ENCODE data around the gene PCSK6. TPM values are rescaled to one million over a fixed set of nuclear protein-coding genes. Genes with fewer than 3 reads are reported as not detected.
"Not testable (repeated sequence)": the region's sequence is repeated elsewhere in the genome, so short reads cannot be mapped to it uniquely, and the experiment has no call there.

PCSK6 gene
- total and polyA plus RNA-seq, 2 experiments from 2014 or later = 0.38 TPM; not detected in 1

- Histone ChIP-seq H3K36me3 (ENCODE audit: low read depth) (no peaks in the 10 kb centered on the region), H3K9me2 (ENCODE audit: insufficient read depth) (no peaks in the 10 kb centered on the region), H2AFZ (no peak overlapping the region), H3K9ac (no peak overlapping the region), H3K4me3 (no peak overlapping the region), H3F3A (ENCODE audit: insufficient read depth) (no peaks in the 10 kb centered on the region), H3K79me2 (ENCODE audit: insufficient read depth) (no peaks in the 10 kb centered on the region), H3K27ac (no peak overlapping the region), H3K27me3 (replicated peaks; ENCODE audit: insufficient read depth) (peaks cover 14% of the 10 kb centered on the region; the same call in 1 of the 2 replicates), H3K4me2 (ENCODE audit: unreplicated experiment) (no peak overlapping the region), H3K4me1 (ENCODE audit: insufficient read depth) (no peaks in the 10 kb centered on the region), H4K20me1 (ENCODE audit: insufficient read depth) (no peaks in the 10 kb centered on the region), H3K9me3 (ENCODE audit: low read depth) (no peaks in the 10 kb centered on the region)
- 64 to 65% methylated on average over 13 to 14 of the region's 14 CpGs for WGBS, 2 experiments (ENCODE audit: low coverage in 1 of 2, low lambda C conversion rate in 2 of 2, missing lambda C conversion rate in 2 of 2)
- TF ChIP-seq EZH2 (IDR thresholded peaks at IDR 0.05; ENCODE audit: insufficient read depth, poor library complexity, severe bottlenecking) = no peak
- TF ChIP-seq EZH2phosphoT487 (IDR thresholded peaks at IDR 0.05; ENCODE audit: insufficient read depth, low read depth) = no peak
- no peak for DNase-seq
- in situ Hi-C loops (cut with MboI) = no loop called here
Measured at GRCh38 chr15:101376615-101377395, 112.7 kb downstream of the PCSK6 start.

GRCh38 chr15:101375006-101375405 lies 114.5 kb downstream of the PCSK6 start:
- H3K27ac ChIP-seq; in situ Hi-C loops (cut with MboI); H3K36me3 ChIP-seq (ENCODE audit: low read depth); DNase-seq; H3K4me1 ChIP-seq (ENCODE audit: insufficient read depth); H3K9ac ChIP-seq; H3K79me2 ChIP-seq (ENCODE audit: insufficient read depth); H3K9me2 ChIP-seq (ENCODE audit: insufficient read depth); H2AFZ ChIP-seq; H4K20me1 ChIP-seq (ENCODE audit: insufficient read depth); H3K4me3 ChIP-seq; H3K4me2 ChIP-seq (ENCODE audit: unreplicated experiment); H3F3A ChIP-seq (ENCODE audit: insufficient read depth); H3K9me3 ChIP-seq (ENCODE audit: low read depth): not testable (repeated sequence)
- 84% methylated on average over 15 of the region's 15 CpGs for WGBS, 2 experiments (ENCODE audit: low coverage in 1 of 2, low lambda C conversion rate in 2 of 2, missing lambda C conversion rate in 2 of 2)
- H3K27me3 ChIP-seq (replicated peaks; ENCODE audit: insufficient read depth) = peaks cover 14% of the 10 kb centered on the region; the same call in 1 of the 2 replicates

GRCh38 chr15:101374326-101374725 lies 115.2 kb downstream of the PCSK6 start:
- H3K27me3 ChIP-seq (replicated peaks; ENCODE audit: insufficient read depth) = peaks cover 14% of the 10 kb centered on the region; the same call in 1 of the 2 replicates
- H3K9me3 ChIP-seq (ENCODE audit: low read depth) = no peaks in the 10 kb centered on the region
- H3K4me2 ChIP-seq (ENCODE audit: unreplicated experiment) = no peak overlapping the region
- in situ Hi-C loops (cut with MboI) = no loop called here
- H3K4me1 ChIP-seq (ENCODE audit: insufficient read depth) = no peaks in the 10 kb centered on the region
- H3F3A ChIP-seq (ENCODE audit: insufficient read depth) = no peaks in the 10 kb centered on the region
- WGBS, 2 experiments (ENCODE audit: low coverage in 1 of 2, low lambda C conversion rate in 2 of 2, missing lambda C conversion rate in 2 of 2) = 50 to 62% methylated on average over 6 of the region's 6 CpGs
- no peaks in the 10 kb centered on the region for H3K36me3 ChIP-seq (ENCODE audit: low read depth)
- no peak overlapping the region for H3K9ac ChIP-seq
- no peak overlapping the region for H2AFZ ChIP-seq
- no peak overlapping the region for H3K4me3 ChIP-seq
- H3K9me2 ChIP-seq (ENCODE audit: insufficient read depth) = no peaks in the 10 kb centered on the region
- TF ChIP-seq EZH2phosphoT487 (IDR thresholded peaks at IDR 0.05; ENCODE audit: insufficient read depth, low read depth) (no peak), EZH2 (IDR thresholded peaks at IDR 0.05; ENCODE audit: insufficient read depth, poor library complexity, severe bottlenecking) (no peak)
- H3K79me2 ChIP-seq (ENCODE audit: insufficient read depth) = no peaks in the 10 kb centered on the region
- DNase-seq = no peak
- H4K20me1 ChIP-seq (ENCODE audit: insufficient read depth) = no peaks in the 10 kb centered on the region
- H3K27ac ChIP-seq = no peak overlapping the region

- peaks cover 14% of the 10 kb centered on the region; the same call in 1 of the 2 replicates for H3K27me3 ChIP-seq (replicated peaks; ENCODE audit: insufficient read depth)
- H3K4me3 ChIP-seq = no peak overlapping the region
- no peaks in the 10 kb centered on the region for H3K9me3 ChIP-seq (ENCODE audit: low read depth)
- in situ Hi-C loops (cut with MboI) = no loop called here
- no peak overlapping the region for H3K27ac ChIP-seq
- H3K9ac ChIP-seq = no peak overlapping the region
- H3K36me3 ChIP-seq (ENCODE audit: low read depth) = no peaks in the 10 kb centered on the region
- no peaks in the 10 kb centered on the region for H4K20me1 ChIP-seq (ENCODE audit: insufficient read depth)
- no peaks in the 10 kb centered on the region for H3F3A ChIP-seq (ENCODE audit: insufficient read depth)
- H3K4me2 ChIP-seq (ENCODE audit: unreplicated experiment) = no peak overlapping the region
- no peak for TF ChIP-seq EZH2 (IDR thresholded peaks at IDR 0.05; ENCODE audit: insufficient read depth, poor library complexity, severe bottlenecking)
- no peak for TF ChIP-seq EZH2phosphoT487 (IDR thresholded peaks at IDR 0.05; ENCODE audit: insufficient read depth, low read depth)
- H2AFZ ChIP-seq = no peak overlapping the region
- 65 to 73% methylated on average over 3 of the region's 3 CpGs for WGBS, 2 experiments (ENCODE audit: low coverage in 1 of 2, low lambda C conversion rate in 2 of 2, missing lambda C conversion rate in 2 of 2)
- no peaks in the 10 kb centered on the region for H3K79me2 ChIP-seq (ENCODE audit: insufficient read depth)
- no peak for DNase-seq
- no peaks in the 10 kb centered on the region for H3K4me1 ChIP-seq (ENCODE audit: insufficient read depth)
- H3K9me2 ChIP-seq (ENCODE audit: insufficient read depth) = no peaks in the 10 kb centered on the region
Measured at GRCh38 chr15:101373577-101373976, 115.9 kb downstream of the PCSK6 start.
